Duodenal mucosa (tissue), 2 donors: ENCODE results near the gene GRIP1.

Experiments used
- H3K27ac ChIP-seq: one replicate; pipeline ENCODE4 v1.7.0; 2013; ENCODE audit warnings: low read depth, low read length
- H3K27me3 ChIP-seq, 2 donors: one replicate each; pipeline ENCODE4 v1.7.0; 2013; ENCODE audit warnings: low read length in 2 of 2, control low read depth in 1 of 2; ENCODE audit not compliant: insufficient read depth in 2 of 2, control insufficient read depth in 1 of 2
- H3K36me3 ChIP-seq, 2 donors: one replicate each; pipeline ENCODE4 v1.7.0; 2013; ENCODE audit warnings: low read length in 2 of 2, control low read depth in 1 of 2; ENCODE audit not compliant: insufficient read depth in 2 of 2, control insufficient read depth in 1 of 2
- H3K4me1 ChIP-seq, 2 donors: one replicate each; pipeline ENCODE4 v1.7.0; 2013; ENCODE audit warnings: low read length in 2 of 2, control low read depth in 1 of 2; ENCODE audit not compliant: insufficient read depth in 2 of 2, control insufficient read depth in 1 of 2
- H3K4me3 ChIP-seq, 2 donors: one replicate each; pipeline ENCODE4 v1.7.0; 2013; ENCODE audit warnings: low read length in 2 of 2, low read depth in 1 of 2
- H3K9ac ChIP-seq, 2 donors: one replicate each; pipeline ENCODE4 v1.7.0; 2013; ENCODE audit warnings: low read length in 2 of 2, low read depth in 1 of 2
- H3K9me3 ChIP-seq, 2 donors: one replicate each; pipeline ENCODE4 v1.7.0; 2013; ENCODE audit warnings: low read length in 2 of 2, control low read depth in 1 of 2; ENCODE audit not compliant: control insufficient read depth in 1 of 2

The GRIP1 gene

DNA sequence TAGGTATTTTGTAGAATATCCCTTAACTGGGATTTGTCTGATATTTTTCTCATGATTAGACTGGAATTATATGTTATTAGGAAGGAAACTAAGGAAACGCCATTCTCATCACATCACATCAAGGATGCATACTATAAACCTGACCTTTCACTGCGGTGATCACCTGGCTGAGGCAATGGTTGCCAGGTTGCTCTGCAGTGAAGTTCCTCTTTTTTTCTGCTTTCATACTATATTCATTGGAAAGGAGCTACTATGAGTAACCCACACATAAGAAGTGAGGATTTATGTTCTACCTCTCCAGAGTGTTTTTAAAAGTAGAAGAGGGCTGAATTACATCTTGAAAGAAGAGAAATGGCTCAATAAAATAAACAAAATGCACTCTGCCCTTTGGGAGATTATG is 31.0 kb upstream of the GRIP1 start:
- Histone ChIP-seq H3K27ac (no peak overlapping the region), H3K27me3 (no peaks in the 10 kb centered on the region), H3K9me3 (no peaks in the 10 kb centered on the region), H3K36me3 (no peaks in the 10 kb centered on the region), H3K4me3 (no peak overlapping the region), H3K4me1 (no peaks in the 10 kb centered on the region), H3K9ac (no peak overlapping the region)

DNA sequence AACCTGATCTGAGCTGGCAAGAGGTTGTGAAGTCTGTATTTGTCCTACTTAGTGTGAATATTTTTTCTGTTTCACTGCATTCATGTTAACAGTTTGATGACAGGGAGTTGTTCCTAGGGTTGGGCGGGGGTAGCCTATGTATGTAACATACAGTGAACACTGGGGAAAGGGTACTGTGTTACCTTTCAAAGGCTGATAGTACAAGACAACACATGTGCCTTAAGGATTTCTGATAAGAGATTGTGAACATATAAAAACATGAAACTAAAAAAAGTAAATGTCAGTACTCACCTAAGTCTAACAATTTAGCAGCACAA is 30.5 kb upstream of the GRIP1 start:
- H3K4me3 ChIP-seq: no peak overlapping the region
- H3K9me3 ChIP-seq: no peaks in the 10 kb centered on the region
- H3K9ac ChIP-seq: no peak overlapping the region
- H3K36me3 ChIP-seq: no peaks in the 10 kb centered on the region
- no peak overlapping the region for H3K27ac ChIP-seq
- no peaks in the 10 kb centered on the region for H3K4me1 ChIP-seq
- no peaks in the 10 kb centered on the region for H3K27me3 ChIP-seq

- Histone ChIP-seq H3K27ac (no peak overlapping the region), H3K27me3 (no peaks in the 10 kb centered on the region)
Measured at GRCh38 chr12:66708704-66709456, 30.0 kb upstream of the GRIP1 start.

DNA sequence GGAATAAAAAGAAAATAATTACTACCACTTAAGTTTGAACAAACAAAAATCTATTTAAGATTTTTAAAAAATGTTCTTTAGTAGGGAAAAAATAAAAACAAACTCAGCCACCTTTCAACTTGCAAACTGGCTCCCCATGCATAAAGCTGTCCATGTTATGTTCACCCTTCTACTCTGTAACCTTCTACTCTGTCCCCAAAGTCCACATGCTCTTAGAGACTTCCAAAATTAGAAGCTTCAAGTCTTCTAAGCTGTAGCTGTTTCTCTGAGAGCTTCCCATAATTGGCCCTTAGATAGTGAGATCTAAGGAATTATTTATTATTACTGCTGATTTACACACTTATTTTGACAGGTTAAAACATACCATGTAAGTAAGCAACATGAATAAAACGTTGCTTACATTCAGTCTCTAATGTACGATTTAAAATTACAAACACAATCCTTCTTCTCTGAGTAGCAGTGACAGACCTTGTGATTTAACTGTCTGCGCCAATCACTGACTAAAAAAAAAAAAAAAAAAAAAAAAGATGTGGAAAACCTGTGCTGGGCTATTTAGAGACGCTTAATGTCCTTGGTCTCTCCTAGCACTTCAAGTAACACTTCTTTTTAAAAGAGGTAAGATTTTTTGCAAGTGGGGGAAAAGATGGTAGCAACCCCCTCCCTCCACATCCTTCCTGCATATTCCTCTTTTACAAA is 28.3 kb upstream of the GRIP1 start:
- Histone ChIP-seq H3K4me3 (no peak overlapping the region), H3K36me3 (no peaks in the 10 kb centered on the region), H3K9ac (no peak overlapping the region), H3K27me3 (no peaks in the 10 kb centered on the region), H3K27ac (no peak overlapping the region), H3K4me1 (no peaks in the 10 kb centered on the region), H3K9me3 (no peaks in the 10 kb centered on the region)

More at GRCh38 chr12:66708704-66709456, 30.0 kb upstream of the GRIP1 start:
- Histone ChIP-seq H3K4me3 (no peak overlapping the region), H3K4me1 (no peaks in the 10 kb centered on the region), H3K9me3 (no peaks in the 10 kb centered on the region), H3K36me3 (no peaks in the 10 kb centered on the region), H3K9ac (no peak overlapping the region)

DNA sequence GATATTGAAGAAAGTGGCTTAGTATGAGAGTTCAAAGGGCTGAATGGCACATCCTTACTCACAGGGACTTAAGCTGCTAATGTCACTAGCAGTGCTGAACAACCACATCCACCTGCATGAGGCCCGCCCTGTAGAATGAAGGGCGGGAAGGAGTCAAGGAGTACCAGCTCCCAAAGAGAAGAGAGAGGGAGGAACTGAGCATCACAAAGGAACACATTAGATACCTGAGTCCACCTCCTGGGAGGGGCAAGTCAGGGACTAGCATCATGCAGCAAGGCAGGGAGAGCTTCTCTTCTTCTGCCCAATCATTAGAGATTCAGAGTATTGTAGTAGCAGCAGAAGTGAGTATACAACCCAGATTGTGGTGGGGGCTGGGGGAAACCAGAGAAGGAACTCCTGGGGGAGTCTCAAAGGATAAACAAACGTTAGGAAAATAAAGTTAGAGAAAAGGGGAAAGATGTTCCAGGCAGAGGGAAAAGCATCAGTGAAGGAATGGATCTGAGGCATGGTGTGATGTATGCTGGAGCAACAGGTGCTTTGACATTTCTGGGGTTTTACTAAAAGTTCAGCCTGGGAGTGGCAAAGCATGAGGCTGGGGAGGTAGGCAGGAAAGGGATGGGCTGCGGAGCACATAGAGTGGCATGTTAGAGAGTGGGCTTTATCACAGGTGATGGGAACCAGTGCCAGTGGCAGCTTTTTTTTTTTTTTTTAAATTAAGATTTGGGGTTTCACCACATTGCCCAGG is 21.0 kb upstream of the GRIP1 start:
- no peak overlapping the region for H3K27ac ChIP-seq
- H3K9ac ChIP-seq: no peak overlapping the region
- no peak overlapping the region for H3K4me3 ChIP-seq
- H3K27me3 ChIP-seq: no peaks in the 10 kb centered on the region
- no peaks in the 10 kb centered on the region for H3K4me1 ChIP-seq
- no peaks in the 10 kb centered on the region for H3K36me3 ChIP-seq
- H3K9me3 ChIP-seq: no peaks in the 10 kb centered on the region

- H3K4me1 ChIP-seq: no peaks in the 10 kb centered on the region
Measured at GRCh38 chr12:66698558-66698957, 19.7 kb upstream of the GRIP1 start.

GRCh38 chr12:66697404-66697803 is 18.5 kb upstream of the GRIP1 start:
- Histone ChIP-seq H3K27me3 (no peaks in the 10 kb centered on the region), H3K27ac (no peak overlapping the region), H3K9me3 (no peaks in the 10 kb centered on the region), H3K4me3 (no peak overlapping the region), H3K4me1 (no peaks in the 10 kb centered on the region), H3K36me3 (no peaks in the 10 kb centered on the region), H3K9ac (no peak overlapping the region)

More at GRCh38 chr12:66698558-66698957, 19.7 kb upstream of the GRIP1 start:
- no peak overlapping the region for H3K27ac ChIP-seq
- no peaks in the 10 kb centered on the region for H3K27me3 ChIP-seq
- no peaks in the 10 kb centered on the region for H3K9me3 ChIP-seq
- no peak overlapping the region for H3K4me3 ChIP-seq
- H3K9ac ChIP-seq: no peak overlapping the region
- no peaks in the 10 kb centered on the region for H3K36me3 ChIP-seq

GRCh38 chr12:66694666-66695613 is 16.1 kb upstream of the GRIP1 start:
- Histone ChIP-seq H3K4me3 (no peak overlapping the region), H3K4me1 (no peaks in the 10 kb centered on the region), H3K9me3 (no peaks in the 10 kb centered on the region), H3K36me3 (no peaks in the 10 kb centered on the region), H3K27ac (no peak overlapping the region), H3K27me3 (no peaks in the 10 kb centered on the region), H3K9ac (no peak overlapping the region)

DNA sequence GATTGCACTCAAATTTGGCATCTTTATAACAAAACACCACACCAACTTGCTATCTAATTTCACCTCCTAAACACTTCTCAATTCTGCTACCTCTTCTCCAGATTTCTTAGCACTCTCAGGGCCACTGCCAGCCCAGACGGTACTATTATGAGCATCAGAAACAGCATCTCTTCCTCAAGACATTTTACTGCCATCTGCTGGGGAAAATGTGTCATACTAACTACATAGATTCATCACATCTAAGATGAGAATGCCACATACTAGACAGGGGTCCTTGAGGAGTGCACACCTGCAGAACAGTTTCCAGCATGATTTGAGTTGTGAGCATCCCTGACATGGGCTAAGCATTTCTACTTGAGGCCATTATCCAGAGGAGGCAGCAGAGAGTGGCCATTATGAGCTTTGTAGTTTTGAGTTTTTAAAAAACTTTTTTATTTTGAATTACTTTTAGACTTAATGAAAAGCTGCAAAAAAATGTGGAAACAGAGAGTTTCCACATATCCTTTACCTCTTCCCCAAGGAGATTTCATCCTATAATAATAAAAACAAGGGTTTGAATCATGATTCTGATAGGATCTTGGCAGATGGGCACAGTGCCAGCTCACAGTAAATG is 15.1 kb upstream of the GRIP1 start:
- no peaks in the 10 kb centered on the region for H3K4me1 ChIP-seq
- no peaks in the 10 kb centered on the region for H3K9me3 ChIP-seq
- no peak overlapping the region for H3K27ac ChIP-seq
- no peak overlapping the region for H3K4me3 ChIP-seq
- no peak overlapping the region for H3K9ac ChIP-seq
- H3K27me3 ChIP-seq: no peaks in the 10 kb centered on the region
- no peaks in the 10 kb centered on the region for H3K36me3 ChIP-seq
